GM12878 (cell line): ENCODE data around the gene PTPRN2. TPM values are rescaled to one million over a fixed set of nuclear protein-coding genes. Genes with fewer than 3 reads are reported as not detected.

Experiments used
- ATAC-seq: fragments of 200-7000 bp; cut with Tn5 transposase; 3 replicates; pipeline ENCODE4 v1.9.1; 2020; ENCODE audit warnings: mild to moderate bottlenecking, moderate library complexity
- BruUV-seq: library from RNA; stranded (reverse); fragments of 400-500 nt; replicated peaks from 2 replicates; lab custom pipeline; 2021; lab: Mats Ljungman, UMichigan
- CTCF ChIA-PET: fragments of 300-600 bp; sonication (Branson Sonifier 250); formaldehyde crosslinking; extraction: SDS; loops from one replicate; lab custom pipeline; 2021; ENCODE audit warnings: inconsistent platforms; lab: Yijun Ruan, JAX
- POLR2A ChIA-PET: fragments of 350-600 bp; formaldehyde crosslinking; extraction: SDS; loops from one replicate; lab custom pipeline; 2021; ENCODE audit warnings: inconsistent platforms; lab: Charles Lee
- RAD21 ChIA-PET: fragments of 300-600 bp; sonication (Branson Sonifier 250); formaldehyde crosslinking; loops from one replicate; lab custom pipeline; 2023; ENCODE audit warnings: antibody characterized with exemption; ENCODE audit not compliant: unreplicated experiment; lab: Charles Lee
- SMC1A ChIA-PET: fragments of 300-600 bp; sonication (Branson Sonifier 250); formaldehyde crosslinking; loops from one replicate; lab custom pipeline; 2023; ENCODE audit not compliant: unreplicated experiment, uncharacterized antibody; lab: Charles Lee
- DNase-seq: peaks from one replicate; pipeline ENCODE4 v3.0.0-alpha.2; 2011; ENCODE audit warnings: low read depth, low spot score
- FAIRE-seq: peaks from 3 replicates; lab custom pipeline; 2011; peaks lifted over from hg19 to GRCh38; lab: Jason Lieb, UNC
- H2AFZ ChIP-seq: 2 replicates; pipeline ENCODE4 v1.6.0; 2011; ENCODE audit warnings: low read depth, low read length, control low read depth; ENCODE audit not compliant: control insufficient read depth
- H3K27ac ChIP-seq: 2 replicates; pipeline ENCODE4 v1.5.1; 2011; ENCODE audit warnings: control low read depth; ENCODE audit not compliant: control insufficient read depth, insufficient read depth
- H3K27me3 ChIP-seq, 2 experiments: replicated peaks in 1 of 2; 2 replicates each; pipeline versions ENCODE4 v1.6.0 to v1.6.1; 2011; ENCODE audit warnings: low read length in 1 of 2; ENCODE audit not compliant: control insufficient read depth in 2 of 2, insufficient read depth in 2 of 2
- H3K36me3 ChIP-seq, 2 experiments: 2 replicates each; pipeline ENCODE4 v1.5.1; 2011; ENCODE audit warnings: low read length in 1 of 2; ENCODE audit not compliant: control insufficient read depth in 2 of 2, insufficient read depth in 2 of 2
- H3K4me1 ChIP-seq: 2 replicates; pipeline ENCODE4 v1.6.1; 2011; ENCODE audit warnings: mild to moderate bottlenecking, low read length, moderate library complexity, mixed read lengths; ENCODE audit not compliant: control insufficient read depth, insufficient read depth
- H3K4me2 ChIP-seq: 2 replicates; pipeline ENCODE4 v1.6.0; 2011; ENCODE audit warnings: control low read depth; ENCODE audit not compliant: control insufficient read depth, insufficient read depth
- H3K4me3 ChIP-seq: fragments of 200-600 bp; sonication (generic); 2 replicates; pipeline ENCODE4 v1.5.1; 2016
- H3K79me2 ChIP-seq: 2 replicates; pipeline ENCODE4 v1.6.0; 2011; ENCODE audit warnings: low read length; ENCODE audit not compliant: control insufficient read depth, insufficient read depth
- H3K9ac ChIP-seq: 2 replicates; pipeline ENCODE4 v1.8.0; 2011; ENCODE audit warnings: low read length, control low read depth, mixed read lengths; ENCODE audit not compliant: control insufficient read depth, insufficient read depth
- H3K9me3 ChIP-seq: replicated peaks from 3 replicates; pipeline ENCODE4 v1.5.1; 2011; ENCODE audit warnings: mild to moderate bottlenecking, low read length; ENCODE audit not compliant: control insufficient read depth, insufficient read depth
- H4K20me1 ChIP-seq: 2 replicates; pipeline ENCODE4 v1.6.0; 2011; ENCODE audit not compliant: control insufficient read depth, insufficient read depth
- HSF1 ChIP-seq: fragments of 150-350 bp; IDR thresholded peaks from 2 replicates; pipeline ENCODE4 v1.6.1; 2014; ENCODE audit warnings: mild to moderate bottlenecking, low read depth, low read length
- PML ChIP-seq: IDR thresholded peaks from 2 replicates; pipeline ENCODE4 v1.6.1; 2012; ENCODE audit warnings: low read length, inconsistent platforms
- SREBF2 ChIP-seq: IDR thresholded peaks from 2 replicates; pipeline ENCODE4 v1.6.1; 2012; ENCODE audit warnings: mild to moderate bottlenecking, low read length
- SUPT20H ChIP-seq: IDR thresholded peaks from 2 replicates; pipeline ENCODE4 v1.6.1; 2011; ENCODE audit warnings: low read depth, mild to moderate bottlenecking, low read length, moderate library complexity, borderline replicate concordance; ENCODE audit not compliant: control insufficient read depth
- WGBS: methylation state at CpG from one replicate; pipeline ENCODE4 v1.1.6; 2016; ENCODE audit warnings: low lambda C conversion rate; ENCODE audit not compliant: insufficient replicate concordance, insufficient coverage; ENCODE audit errors: missing lambda C conversion rate; 5-methylcytosine and 5-hydroxymethylcytosine counted together
- in situ Hi-C: fragments of 300-500 bp; cut with MboI; formaldehyde crosslinking; loops from 9 replicates; pipeline ENCODE4 v1.14.3; 2018; ENCODE audit warnings: mixed read lengths
- intact Hi-C: fragments of 100-400 bp; cut with micrococcal nuclease; formaldehyde crosslinking; loops from one replicate; pipeline ENCODE4 v1.14.2; 2022; ENCODE audit not compliant: unreplicated experiment
- polyA plus RNA-seq, 11 experiments: library from polyadenylated mRNA; depleted of rRNA in 4 of 11; unstranded in 6 of 11; stranded (reverse) in 5 of 11; fragments of >200 nt; fragmentation: Nextera tagmentation in 4 of 11; fragmentation: Illumina TruSeq in 1 of 11; extraction: Ambion mirVana in 4 of 11; extraction: Trizol in 1 of 11; gene quantifications; 1 replicate in 1 of 11; 2 replicates in 10 of 11; pipeline versions ENCODE4 v1.2.1 to v1.2.3, GENCODE V29; 2011 to 2016; ENCODE audit warnings: inconsistent platforms in 2 of 11, missing spikeins in 2 of 11, low read depth in 1 of 11
- total RNA-seq, 4 experiments: library from RNA; depleted of rRNA in 3 of 4; stranded (reverse); fragments of >200 nt in 3 of 4; fragmentation: Illumina TruSeq in 1 of 4; extraction: Trizol in 1 of 4; gene quantifications; 2 replicates each; pipeline versions ENCODE4 v1.2.1 to v1.2.3, GENCODE V29; 2013 to 2021

Gene PTPRN2
- total and polyA plus RNA-seq, 10 of the 15 experiments (the other 5 are each of a cell fraction or from before 2014, with no cell fraction given), result 5.4 TPM; not detected in 9

- in situ Hi-C loops (no loop called here), intact Hi-C loops (no loop called here)
- no TSS peak for BruUV-seq
- Histone ChIP-seq H3K79me2 (no peaks in the 10 kb centered on the region), H3K9me3 (no peaks in the 10 kb centered on the region; the same call in 2 of the 3 replicates), H3K4me2 (no peak overlapping the region), H3K9ac (no peak overlapping the region), H4K20me1 (no peaks in the 10 kb centered on the region), H2AFZ (no peak overlapping the region), H3K27me3 (no peaks in the 10 kb centered on the region), H3K4me3 (no peak overlapping the region), H3K27ac (no peak overlapping the region), H3K36me3 (no peaks in the 10 kb centered on the region), H3K4me1 (no peaks in the 10 kb centered on the region)
- TF ChIP-seq SUPT20H (no peak), HSF1 (no peak), PML (no peak), SREBF2 (no peak)
- ChIA-PET SMC1A (no interaction called here), RAD21 (no interaction called here), CTCF (no interaction called here), POLR2A (no interaction called here)
- 56% methylated on average over 35 of the region's 36 CpGs for WGBS
- FAIRE-seq (no peak), ATAC-seq (no peak), DNase-seq (no peak)
Measured at GRCh38 chr7:157719705-157720655, 867.6 kb downstream of the PTPRN2 start.
